ENCODE results near the gene MRPL22.

GRCh38 chr5:154993461-154993860 lies 52.6 kb downstream of the MRPL22 start:
- no peak for TF ChIP-seq CTCF (optimal IDR thresholded peaks at IDR 0.05 in 1 of 3, IDR thresholded peaks at IDR 0.05 in 1 of 3, conservative IDR thresholded peaks at IDR 0.05 in 1 of 3; ENCODE audit: extremely low read depth in 1 of 3, insufficient read depth in 2 of 3, low read length in 3 of 3)
- no peak for TF ChIP-seq EZH2 (IDR thresholded peaks at IDR 0.05; ENCODE audit: low read length)

All from keratinocyte (primary cell).